ENCODE data around the gene ZNF587.
A peak's percentile ranks its signal among the peaks of the same experiment; 100 is the strongest.
"Not testable (repeated sequence)": the region's sequence is repeated elsewhere in the genome, so short reads cannot be mapped to it uniquely, and the experiment has no call there.

The ZNF587 gene

DNA sequence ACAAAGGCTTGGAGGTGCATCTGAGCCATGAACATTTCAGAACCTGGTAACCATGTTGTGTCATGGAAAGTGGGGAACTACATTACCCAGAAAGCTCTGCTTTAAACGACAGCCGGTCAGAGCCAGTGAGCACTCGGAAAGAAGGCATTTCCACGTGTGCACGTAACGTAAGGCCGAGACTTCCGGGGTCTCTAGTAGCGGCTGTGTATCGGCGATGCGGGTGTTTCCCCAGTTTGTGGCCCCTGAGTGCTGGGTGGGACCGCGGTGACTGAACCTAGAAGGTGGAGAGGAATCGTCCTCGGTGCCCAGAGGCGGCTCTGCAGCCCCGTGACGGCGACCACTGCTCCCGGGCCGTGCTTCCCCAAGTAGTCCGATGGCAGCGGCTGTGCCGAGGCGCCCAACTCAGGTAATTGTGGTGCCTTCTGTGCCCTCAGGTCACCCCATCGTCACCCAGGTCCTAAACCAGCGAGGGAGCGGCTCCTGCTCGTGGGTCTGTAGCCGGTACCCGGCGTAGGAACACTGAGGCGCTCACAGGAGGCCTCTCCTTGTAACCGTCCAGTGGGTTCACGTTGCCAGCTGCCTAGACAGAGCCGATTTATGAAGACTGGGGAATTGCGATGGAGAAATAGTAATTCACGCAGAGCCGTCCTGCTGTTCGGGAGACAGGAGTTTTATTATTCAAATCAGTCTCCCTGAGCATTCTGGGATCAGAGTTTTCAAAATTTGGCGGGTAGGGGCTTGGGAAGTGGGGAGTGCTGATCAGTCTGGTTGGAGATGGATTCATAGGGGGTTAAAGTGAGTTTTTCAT is at the start of gene ZNF587:
Gene ZNF587 (plus strand): TSS at position 194 of the 808 bp plus-strand sequence. CDS start 180 bp downstream, at position 374.
- H3K9me2 ChIP-seq (ENCODE audit: low read depth, low read length); H3K9me3 ChIP-seq (ENCODE audit: low read length); H3F3A ChIP-seq (ENCODE audit: insufficient read depth, low read length); H3K79me2 ChIP-seq (ENCODE audit: insufficient read depth, low read length); H3K27me3 ChIP-seq (ENCODE audit: insufficient read depth, low read length); H2AFZ ChIP-seq (ENCODE audit: low read length); H3K4me1 ChIP-seq (ENCODE audit: insufficient read depth, low read length, severe bottlenecking); H4K20me1 ChIP-seq (ENCODE audit: insufficient read depth, low read length): not testable (repeated sequence)
- peak within 1 kb of the TSS; percentile 95 for H3K9ac ChIP-seq (ENCODE audit: low read length)
- peak within 1 kb of the TSS; percentile 95 for H3K4me3 ChIP-seq (ENCODE audit: low read depth, low read length, poor library complexity, severe bottlenecking)
- peak within 1 kb of the TSS; percentile 93 for H3K4me2 ChIP-seq (ENCODE audit: low read length)
- peak within 1 kb of the TSS; percentile 62 for H3K27ac ChIP-seq (ENCODE audit: low read depth, low read length, poor library complexity, severe bottlenecking)
- H3K36me3 ChIP-seq (ENCODE audit: insufficient read depth, low read length): peaks cover 43% of the 10 kb centered on the region

- Histone ChIP-seq H3K4me1 (ENCODE audit: insufficient read depth, low read length, severe bottlenecking) (peaks cover 8% of the 10 kb centered on the region), H3K27me3 (ENCODE audit: insufficient read depth, low read length) (no peaks in the 10 kb centered on the region), H3K36me3 (ENCODE audit: insufficient read depth, low read length) (peaks cover 33% of the 10 kb centered on the region), H3K79me2 (ENCODE audit: insufficient read depth, low read length) (0 out of 2 replicates have a peak, but pooled peaks cover 5% of the 10 kb centered on the region), H4K20me1 (ENCODE audit: insufficient read depth, low read length) (no peaks in the 10 kb centered on the region), H3K27ac (ENCODE audit: low read depth, low read length, poor library complexity, severe bottlenecking) (no peak overlapping the region), H3K9ac (ENCODE audit: low read length) (no peak overlapping the region), H2AFZ (ENCODE audit: low read length) (no peak overlapping the region), H3K9me3 (ENCODE audit: low read length) (no peaks in the 10 kb centered on the region), H3K4me2 (ENCODE audit: low read length) (no peak overlapping the region), H3K4me3 (ENCODE audit: low read depth, low read length, poor library complexity, severe bottlenecking) (no peak overlapping the region), H3K9me2 (ENCODE audit: low read depth, low read length) (no peaks in the 10 kb centered on the region), H3F3A (ENCODE audit: insufficient read depth, low read length) (no peaks in the 10 kb centered on the region)
- TF ChIP-seq CTCF (IDR thresholded peaks at IDR 0.05; ENCODE audit: low read length): no peak
- TF ChIP-seq EZH2 (IDR thresholded peaks at IDR 0.05; ENCODE audit: borderline replicate concordance, low read length): no peak
Measured at GRCh38 chr19:57800696-57801095, 49.0 kb upstream of the ZNF587 start.

DNA sequence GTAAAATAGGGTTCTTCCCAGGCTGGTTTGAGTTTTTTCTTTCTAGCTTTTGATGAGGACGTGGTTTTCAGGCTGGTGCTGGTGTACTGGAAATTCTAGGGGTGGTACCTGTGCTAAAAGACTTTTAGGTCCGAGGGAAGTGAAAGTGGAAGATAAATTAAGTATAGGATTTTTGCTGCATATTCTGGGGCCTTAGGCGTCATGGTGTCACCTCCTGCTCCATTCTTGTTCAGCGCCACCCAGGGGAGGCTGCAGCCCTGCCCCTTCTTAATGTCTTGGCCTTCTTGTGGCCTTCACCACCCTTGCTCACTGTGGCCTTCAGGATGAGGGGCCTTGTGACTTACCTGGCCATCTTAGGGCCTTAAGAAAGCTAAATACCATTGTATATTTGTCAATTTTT is 47.4 kb upstream of the ZNF587 start:
- Histone ChIP-seq H4K20me1 (ENCODE audit: insufficient read depth, low read length) (no peaks in the 10 kb centered on the region), H3K9ac (ENCODE audit: low read length) (no peak overlapping the region), H3K4me3 (ENCODE audit: low read depth, low read length, poor library complexity, severe bottlenecking) (no peak overlapping the region), H3F3A (ENCODE audit: insufficient read depth, low read length) (no peaks in the 10 kb centered on the region), H3K4me2 (ENCODE audit: low read length) (no peak overlapping the region; the same call in 1 of the 2 replicates), H3K27ac (ENCODE audit: low read depth, low read length, poor library complexity, severe bottlenecking) (no peak overlapping the region), H3K36me3 (ENCODE audit: insufficient read depth, low read length) (peaks cover 39% of the 10 kb centered on the region), H3K79me2 (ENCODE audit: insufficient read depth, low read length) (0 out of 2 replicates have a peak, but pooled peaks cover 5% of the 10 kb centered on the region), H3K9me2 (ENCODE audit: low read depth, low read length) (no peaks in the 10 kb centered on the region), H3K27me3 (ENCODE audit: insufficient read depth, low read length) (no peaks in the 10 kb centered on the region), H2AFZ (ENCODE audit: low read length) (no peak overlapping the region), H3K9me3 (ENCODE audit: low read length) (no peaks in the 10 kb centered on the region), H3K4me1 (ENCODE audit: insufficient read depth, low read length, severe bottlenecking) (peaks cover 8% of the 10 kb centered on the region)
- no peak for TF ChIP-seq EZH2 (IDR thresholded peaks at IDR 0.05; ENCODE audit: borderline replicate concordance, low read length)
- TF ChIP-seq CTCF (IDR thresholded peaks at IDR 0.05; ENCODE audit: low read length): peak; percentile 28; the same call in 1 of the 2 replicates

- H3K4me2 ChIP-seq (ENCODE audit: low read length): no peak overlapping the region
- H3K9ac ChIP-seq (ENCODE audit: low read length): no peak overlapping the region
- no peaks in the 10 kb centered on the region for H3K9me2 ChIP-seq (ENCODE audit: low read depth, low read length)
Measured at GRCh38 chr19:57803265-57803593, 46.4 kb upstream of the ZNF587 start.

More at GRCh38 chr19:57803265-57803593, 46.4 kb upstream of the ZNF587 start:
- no peak overlapping the region for H3K27ac ChIP-seq (ENCODE audit: low read depth, low read length, poor library complexity, severe bottlenecking)
- H3K4me3 ChIP-seq (ENCODE audit: low read depth, low read length, poor library complexity, severe bottlenecking): no peak overlapping the region
- H3K9me3 ChIP-seq (ENCODE audit: low read length): no peaks in the 10 kb centered on the region
- H3K79me2 ChIP-seq (ENCODE audit: insufficient read depth, low read length): 0 out of 2 replicates have a peak, but pooled peaks cover 5% of the 10 kb centered on the region
- peaks cover 8% of the 10 kb centered on the region for H3K4me1 ChIP-seq (ENCODE audit: insufficient read depth, low read length, severe bottlenecking)
- no peak for TF ChIP-seq CTCF (IDR thresholded peaks at IDR 0.05; ENCODE audit: low read length)
- TF ChIP-seq EZH2 (IDR thresholded peaks at IDR 0.05; ENCODE audit: borderline replicate concordance, low read length): no peak
- no peak overlapping the region for H2AFZ ChIP-seq (ENCODE audit: low read length)
- H3K27me3 ChIP-seq (ENCODE audit: insufficient read depth, low read length): no peaks in the 10 kb centered on the region
- H3K36me3 ChIP-seq (ENCODE audit: insufficient read depth, low read length): peaks cover 49% of the 10 kb centered on the region
- no peaks in the 10 kb centered on the region for H3F3A ChIP-seq (ENCODE audit: insufficient read depth, low read length)
- H4K20me1 ChIP-seq (ENCODE audit: insufficient read depth, low read length): no peaks in the 10 kb centered on the region
